ENCODE measurements around the gene PRKN. TPM values are rescaled to one million over a fixed set of nuclear protein-coding genes. Genes with fewer than 3 reads are reported as not detected.

Gene PRKN
- total RNA-seq, 2 donors from 2014 or later = 3.3 to 4.8 TPM

- Histone ChIP-seq H3K27me3 (ENCODE audit: control insufficient read depth, insufficient read depth, low read length, poor library complexity, severe bottlenecking) (no peaks in the 10 kb centered on the region), H3K4me1 (ENCODE audit: control insufficient read depth, insufficient read depth, low read length) (no peaks in the 10 kb centered on the region), H3K36me3 (ENCODE audit: control insufficient read depth, insufficient read depth, low read length) (no peaks in the 10 kb centered on the region), H3K27ac (ENCODE audit: low read depth, low read length) (no peak overlapping the region), H3K4me3 (ENCODE audit: low read length) (no peak overlapping the region), H3K9ac (ENCODE audit: extremely low read depth, low read length, poor library complexity, severe bottlenecking) (no peak overlapping the region), H3K9me3 (ENCODE audit: control insufficient read depth, low read length) (no peaks in the 10 kb centered on the region)
- DNase-seq = no peak
- H3K36me3 Mint-ChIP-seq (ENCODE audit: low read depth) = no peaks in the 10 kb centered on the region
- H3K27ac Mint-ChIP-seq = no peak overlapping the region
- WGBS, 2 experiments (ENCODE audit: insufficient coverage in 1 of 2, insufficient read length in 1 of 2) = 60 to 90% methylated on average over 1 to 15 of the region's 15 CpGs
- TF ChIP-seq, protein P1, sequence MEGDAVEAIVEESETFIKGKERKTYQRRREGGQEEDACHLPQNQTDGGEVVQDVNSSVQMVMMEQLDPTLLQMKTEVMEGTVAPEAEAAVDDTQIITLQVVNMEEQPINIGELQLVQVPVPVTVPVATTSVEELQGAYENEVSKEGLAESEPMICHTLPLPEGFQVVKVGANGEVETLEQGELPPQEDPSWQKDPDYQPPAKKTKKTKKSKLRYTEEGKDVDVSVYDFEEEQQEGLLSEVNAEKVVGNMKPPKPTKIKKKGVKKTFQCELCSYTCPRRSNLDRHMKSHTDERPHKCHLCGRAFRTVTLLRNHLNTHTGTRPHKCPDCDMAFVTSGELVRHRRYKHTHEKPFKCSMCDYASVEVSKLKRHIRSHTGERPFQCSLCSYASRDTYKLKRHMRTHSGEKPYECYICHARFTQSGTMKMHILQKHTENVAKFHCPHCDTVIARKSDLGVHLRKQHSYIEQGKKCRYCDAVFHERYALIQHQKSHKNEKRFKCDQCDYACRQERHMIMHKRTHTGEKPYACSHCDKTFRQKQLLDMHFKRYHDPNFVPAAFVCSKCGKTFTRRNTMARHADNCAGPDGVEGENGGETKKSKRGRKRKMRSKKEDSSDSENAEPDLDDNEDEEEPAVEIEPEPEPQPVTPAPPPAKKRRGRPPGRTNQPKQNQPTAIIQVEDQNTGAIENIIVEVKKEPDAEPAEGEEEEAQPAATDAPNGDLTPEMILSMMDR (conservative IDR thresholded peaks at IDR 0.05) = no peak
- H3K4me1 Mint-ChIP-seq = no peaks in the 10 kb centered on the region
- no peaks in the 10 kb centered on the region for H3K27me3 Mint-ChIP-seq (ENCODE audit: insufficient read depth)
- H3K9me3 Mint-ChIP-seq = no peaks in the 10 kb centered on the region
- H3K4me3 Mint-ChIP-seq = no peak overlapping the region
Measured at GRCh38 chr6:161882196-161882765, 845.3 kb downstream of the PRKN start.

GRCh38 chr6:161880056-161880455, 847.5 kb downstream of the PRKN start:
- Mint-ChIP-seq H3K27me3 (ENCODE audit: insufficient read depth) (no peaks in the 10 kb centered on the region), H3K27ac (no peak overlapping the region)

DNA sequence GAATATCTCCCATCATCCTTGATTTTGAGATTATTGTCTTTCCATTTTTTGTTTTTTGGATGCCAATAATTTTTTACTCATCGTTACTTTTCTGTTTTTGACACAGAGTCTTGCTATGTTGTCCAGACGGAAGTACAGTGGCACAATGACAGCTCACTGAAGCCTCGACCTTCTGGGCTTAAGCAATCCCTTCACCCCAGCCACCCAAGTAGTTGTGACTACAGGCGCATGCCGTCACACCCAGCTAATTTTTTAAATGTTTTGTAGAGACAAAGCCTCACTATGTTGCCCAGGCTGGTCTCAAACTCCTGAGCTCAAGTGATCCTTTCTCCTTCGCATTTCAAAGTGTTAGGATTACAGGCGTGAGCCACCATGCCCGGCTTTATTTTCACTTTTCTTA, 851.3 kb downstream of the PRKN start:
- H3K27me3 Mint-ChIP-seq (ENCODE audit: insufficient read depth) = no peaks in the 10 kb centered on the region

More at GRCh38 chr6:161880056-161880455, 847.5 kb downstream of the PRKN start:
- Mint-ChIP-seq H3K4me3 (no peak overlapping the region), H3K4me1 (no peaks in the 10 kb centered on the region), H3K9me3 (no peaks in the 10 kb centered on the region), H3K36me3 (ENCODE audit: low read depth) (no peaks in the 10 kb centered on the region)
- no peaks in the 10 kb centered on the region for H3K9me3 ChIP-seq (ENCODE audit: control insufficient read depth, low read length)
- H3K36me3 ChIP-seq (ENCODE audit: control insufficient read depth, insufficient read depth, low read length) = no peaks in the 10 kb centered on the region
- no peak for DNase-seq
- H3K27ac ChIP-seq (ENCODE audit: low read depth, low read length) = no peak overlapping the region
- no peak overlapping the region for H3K9ac ChIP-seq (ENCODE audit: extremely low read depth, low read length, poor library complexity, severe bottlenecking)
- H3K4me1 ChIP-seq (ENCODE audit: control insufficient read depth, insufficient read depth, low read length) = no peaks in the 10 kb centered on the region
- H3K4me3 ChIP-seq (ENCODE audit: low read length) = no peak overlapping the region
- WGBS, 2 experiments (ENCODE audit: insufficient coverage in 1 of 2, insufficient read length in 1 of 2) = 60% methylated on average over 1 of the region's 2 CpGs; no CpG with 5 or more reads in 1 of the 2 experiments
- TF ChIP-seq, protein P1 (conservative IDR thresholded peaks at IDR 0.05) = no peak
- no peaks in the 10 kb centered on the region for H3K27me3 ChIP-seq (ENCODE audit: control insufficient read depth, insufficient read depth, low read length, poor library complexity, severe bottlenecking)

More for the DNA sequence above, 851.3 kb downstream of the PRKN start:
- Mint-ChIP-seq H3K36me3 (ENCODE audit: low read depth) (no peaks in the 10 kb centered on the region), H3K4me3 (no peak overlapping the region), H3K9me3 (no peaks in the 10 kb centered on the region), H3K27ac (no peak overlapping the region), H3K4me1 (no peaks in the 10 kb centered on the region)
- 92% methylated on average over 5 to 7 of the region's 8 CpGs for WGBS, 2 experiments (ENCODE audit: insufficient coverage in 1 of 2, insufficient read length in 1 of 2)
- Histone ChIP-seq H3K36me3 (ENCODE audit: control insufficient read depth, insufficient read depth, low read length) (no peaks in the 10 kb centered on the region), H3K27me3 (ENCODE audit: control insufficient read depth, insufficient read depth, low read length, poor library complexity, severe bottlenecking) (no peaks in the 10 kb centered on the region), H3K9me3 (ENCODE audit: control insufficient read depth, low read length) (no peaks in the 10 kb centered on the region), H3K4me3 (ENCODE audit: low read length) (no peak overlapping the region), H3K27ac (ENCODE audit: low read depth, low read length) (no peak overlapping the region), H3K9ac (ENCODE audit: extremely low read depth, low read length, poor library complexity, severe bottlenecking) (no peak overlapping the region), H3K4me1 (ENCODE audit: control insufficient read depth, insufficient read depth, low read length) (no peaks in the 10 kb centered on the region)
- DNase-seq = no peak
- TF ChIP-seq, protein P1 (conservative IDR thresholded peaks at IDR 0.05) = no peak

All from endodermal cell (in vitro differentiated cells).